ENCODE data around the gene GIMAP5.

Gene GIMAP5

GRCh38 chr7:150778014-150778737 is 41.0 kb downstream of the GIMAP5 start:
- no peak for DNase-seq

GRCh38 chr7:150778738-150779301 is 41.6 kb downstream of the GIMAP5 start:
- DNase-seq = peak; percentile 85

GRCh38 chr7:150780292-150780691 is 43.1 kb downstream of the GIMAP5 start:
- DNase-seq = no peak

GRCh38 chr7:150781103-150781502 is 43.9 kb downstream of the GIMAP5 start:
- no peak for DNase-seq

- no peak for DNase-seq
Observed at GRCh38 chr7:150781961-150782360, 44.7 kb downstream of the GIMAP5 start.

GRCh38 chr7:150784120-150784736 is 47.0 kb downstream of the GIMAP5 start:
- DNase-seq = no peak

- no peak for DNase-seq
Observed at GRCh38 chr7:150784954-150785353, 47.7 kb downstream of the GIMAP5 start.

GRCh38 chr7:150787321-150788281 is 50.4 kb downstream of the GIMAP5 start:
- no peak for DNase-seq

- DNase-seq = no peak
Observed at GRCh38 chr7:150788474-150789269, 51.5 kb downstream of the GIMAP5 start.

GRCh38 chr7:150790416-150791075 is 53.3 kb downstream of the GIMAP5 start:
- DNase-seq = no peak

GRCh38 chr7:150791304-150791703 is 54.1 kb downstream of the GIMAP5 start:
- DNase-seq = no peak

GRCh38 chr7:150791746-150792452 is 54.7 kb downstream of the GIMAP5 start:
- DNase-seq = no peak

Data from stimulated activated CD4-positive, alpha-beta T cell treated with anti-CD3 and anti-CD28 coated beads, Interleukin-15, amount 100 ng/mL, for 24 hours (primary cell).